Lower leg skin (tissue), 4 donors: ENCODE data around the gene PTPRT. TPM values are rescaled to one million over a fixed set of nuclear protein-coding genes. Genes with fewer than 3 reads are reported as not detected.

Source experiments
- DNase-seq, 2 donors: peaks; one replicate each; pipeline ENCODE4 v3.0.0-alpha.2; 2019; ENCODE audit warnings: low spot score in 2 of 2
- H3K4me3 ChIP-seq: fragments of 200-600 bp; sonication (generic); 2 replicates; pipeline ENCODE4 v1.5.1; 2017; ENCODE audit warnings: mild to moderate bottlenecking, low read depth; ENCODE audit not compliant: poor library complexity, severe bottlenecking
- POLR2A ChIP-seq, 2 donors: fragments of 450-650 bp; IDR thresholded peaks; one replicate each; pipeline ENCODE4 v1.6.1; 2016 to 2017; ENCODE audit warnings: antibody characterized with exemption in 2 of 2, mild to moderate bottlenecking in 1 of 2, moderate library complexity in 1 of 2
- WGBS, 2 donors: methylation state at CpG; one replicate each; pipeline ENCODE4 v1.1.5; 2018; 5-methylcytosine and 5-hydroxymethylcytosine counted together
- intact Hi-C: fragments of 100-400 bp; cut with DNase I; formaldehyde crosslinking; loops from one replicate; pipeline ENCODE4 v1.15.0; 2023; ENCODE audit warnings: low total_unique reads
- total RNA-seq, 4 donors: library from RNA; depleted of rRNA; stranded (reverse); fragments of >200 nt; gene quantifications; one replicate each; pipeline ENCODE4 v1.1.0, GENCODE V29; 2016
- TF ChIP-seq, protein P1 (sequence below), 3 donors: fragments of 450-650 bp; IDR thresholded peaks; one replicate each; pipeline ENCODE4 v1.5.1; 2016; ENCODE audit warnings: antibody characterized with exemption in 3 of 3, mild to moderate bottlenecking in 3 of 3, moderate library complexity in 2 of 3

PTPRT gene
- total RNA-seq, 4 donors from 2014 or later, result 0.34 to 1.4 (median 0.95) TPM

DNA sequence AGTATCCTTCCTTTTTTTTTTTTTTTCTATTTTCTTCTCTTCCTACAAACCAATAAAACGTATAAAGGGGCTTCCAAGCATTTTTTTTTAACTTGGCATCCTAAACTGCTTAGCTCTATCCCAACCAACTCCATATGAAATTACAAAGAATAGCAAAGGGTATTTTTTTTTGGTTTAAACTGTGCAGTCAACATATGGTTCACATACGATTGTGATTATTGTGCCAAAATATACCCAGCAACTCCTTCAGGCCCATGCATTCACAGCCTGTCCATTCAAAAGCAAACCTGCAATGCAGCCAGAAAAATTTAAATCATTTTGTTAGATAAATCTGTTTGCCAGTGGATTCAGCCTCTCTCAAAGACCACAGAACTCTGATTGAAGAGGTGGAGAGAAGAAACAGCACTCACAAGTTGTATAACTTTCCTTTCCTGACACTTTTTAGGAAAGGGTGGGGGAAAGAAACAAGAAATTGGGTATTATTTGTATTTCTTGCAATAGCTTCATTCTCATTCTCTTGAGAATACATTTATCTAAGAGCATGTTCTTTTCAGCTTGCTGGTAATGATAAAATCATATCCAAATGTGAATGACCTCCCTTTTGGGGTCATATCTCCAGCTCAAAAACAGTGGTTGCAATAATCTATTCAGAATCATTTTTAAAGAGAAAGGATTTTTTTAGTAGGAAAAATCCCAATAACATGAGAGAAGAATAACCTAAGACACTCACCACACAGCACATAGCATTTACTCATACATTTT is 870.3 kb downstream of the PTPRT start:
- 55 to 56% methylated on average over 2 of the region's 2 CpGs for WGBS, 2 donors
- no peak for DNase-seq
- H3K4me3 ChIP-seq, result no peak overlapping the region
- intact Hi-C loops, result no loop called here
- TF ChIP-seq, protein P1, sequence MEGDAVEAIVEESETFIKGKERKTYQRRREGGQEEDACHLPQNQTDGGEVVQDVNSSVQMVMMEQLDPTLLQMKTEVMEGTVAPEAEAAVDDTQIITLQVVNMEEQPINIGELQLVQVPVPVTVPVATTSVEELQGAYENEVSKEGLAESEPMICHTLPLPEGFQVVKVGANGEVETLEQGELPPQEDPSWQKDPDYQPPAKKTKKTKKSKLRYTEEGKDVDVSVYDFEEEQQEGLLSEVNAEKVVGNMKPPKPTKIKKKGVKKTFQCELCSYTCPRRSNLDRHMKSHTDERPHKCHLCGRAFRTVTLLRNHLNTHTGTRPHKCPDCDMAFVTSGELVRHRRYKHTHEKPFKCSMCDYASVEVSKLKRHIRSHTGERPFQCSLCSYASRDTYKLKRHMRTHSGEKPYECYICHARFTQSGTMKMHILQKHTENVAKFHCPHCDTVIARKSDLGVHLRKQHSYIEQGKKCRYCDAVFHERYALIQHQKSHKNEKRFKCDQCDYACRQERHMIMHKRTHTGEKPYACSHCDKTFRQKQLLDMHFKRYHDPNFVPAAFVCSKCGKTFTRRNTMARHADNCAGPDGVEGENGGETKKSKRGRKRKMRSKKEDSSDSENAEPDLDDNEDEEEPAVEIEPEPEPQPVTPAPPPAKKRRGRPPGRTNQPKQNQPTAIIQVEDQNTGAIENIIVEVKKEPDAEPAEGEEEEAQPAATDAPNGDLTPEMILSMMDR (IDR thresholded peaks at IDR 0.05), result no peak
- TF ChIP-seq POLR2A (IDR thresholded peaks at IDR 0.05), result no peak

DNA sequence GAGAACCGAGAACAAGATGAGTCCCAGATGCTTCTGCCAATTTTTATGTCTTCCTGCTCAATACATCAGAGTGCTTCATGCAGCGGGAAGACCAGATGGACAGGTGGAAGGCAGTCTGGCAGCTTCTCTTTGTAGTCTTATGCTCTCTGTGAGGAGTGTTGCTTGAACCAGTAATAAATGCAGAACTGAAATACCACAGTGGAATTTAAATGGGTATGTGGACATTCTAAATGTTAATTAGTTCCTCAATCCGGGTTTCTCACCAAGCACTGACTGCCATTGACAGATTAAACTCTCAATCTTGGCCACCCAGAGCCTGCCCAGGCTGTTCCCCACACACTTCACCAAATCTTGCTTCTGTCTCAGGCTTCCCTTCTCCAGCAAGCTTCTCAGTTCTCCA is 876.0 kb downstream of the PTPRT start:
- intact Hi-C loops, result no loop called here
- H3K4me3 ChIP-seq, result no peak overlapping the region
- DNase-seq, result no peak
- TF ChIP-seq POLR2A (IDR thresholded peaks at IDR 0.05), result no peak
- TF ChIP-seq, protein P1 (IDR thresholded peaks at IDR 0.05), result no peak
- WGBS, 2 donors, result 66 to 75% methylated on average over 3 of the region's 3 CpGs

DNA sequence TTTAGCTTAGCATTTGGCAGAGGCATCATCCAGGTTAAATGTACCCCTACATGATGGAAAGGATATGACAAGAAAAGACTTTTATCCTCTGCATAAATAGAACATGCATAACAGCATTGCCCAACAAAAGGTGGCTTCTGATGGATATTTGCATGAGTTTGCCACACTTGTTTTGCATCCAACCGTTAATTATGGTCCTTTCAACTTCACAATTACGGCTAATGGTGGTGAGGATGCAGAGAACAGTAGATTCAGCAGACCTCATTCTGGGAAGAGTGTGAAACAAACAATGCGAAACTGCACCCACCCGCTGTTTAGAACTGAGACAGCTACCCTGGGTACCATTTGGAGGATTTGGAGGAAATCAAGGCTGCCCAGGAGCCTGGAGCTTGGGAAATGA is 880.7 kb downstream of the PTPRT start:
- DNase-seq, result no peak
- TF ChIP-seq, protein P1 (IDR thresholded peaks at IDR 0.05), result no peak
- TF ChIP-seq POLR2A (IDR thresholded peaks at IDR 0.05), result no peak
- no peak overlapping the region for H3K4me3 ChIP-seq
- 70 to 80% methylated on average over 4 of the region's 4 CpGs for WGBS, 2 donors
- intact Hi-C loops, result no loop called here

DNA sequence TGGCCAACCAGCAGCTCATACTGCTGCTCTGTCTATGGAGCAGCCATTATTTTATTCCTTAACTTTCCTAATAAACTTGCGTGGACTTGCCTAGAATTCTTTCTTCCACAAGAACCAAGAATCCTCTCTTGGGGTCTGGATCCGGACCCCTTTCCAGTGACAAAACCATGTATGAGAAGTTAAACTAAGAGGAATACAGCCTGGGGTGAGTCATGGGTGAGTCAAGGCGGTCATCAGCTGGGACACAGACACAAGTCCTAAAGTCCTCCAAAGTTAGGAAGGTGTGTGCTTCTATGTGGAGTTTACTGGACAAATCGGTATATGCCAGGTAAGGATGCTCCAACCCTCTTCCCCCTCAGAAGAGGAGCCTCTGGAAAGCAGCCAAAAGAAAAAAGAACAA is 881.5 kb downstream of the PTPRT start:
- H3K4me3 ChIP-seq, result no peak overlapping the region
- 86 to 87% methylated on average over 4 of the region's 4 CpGs for WGBS, 2 donors
- TF ChIP-seq, protein P1 (IDR thresholded peaks at IDR 0.05), result no peak
- TF ChIP-seq POLR2A (IDR thresholded peaks at IDR 0.05), result no peak
- intact Hi-C loops, result no loop called here
- DNase-seq, result no peak

DNA sequence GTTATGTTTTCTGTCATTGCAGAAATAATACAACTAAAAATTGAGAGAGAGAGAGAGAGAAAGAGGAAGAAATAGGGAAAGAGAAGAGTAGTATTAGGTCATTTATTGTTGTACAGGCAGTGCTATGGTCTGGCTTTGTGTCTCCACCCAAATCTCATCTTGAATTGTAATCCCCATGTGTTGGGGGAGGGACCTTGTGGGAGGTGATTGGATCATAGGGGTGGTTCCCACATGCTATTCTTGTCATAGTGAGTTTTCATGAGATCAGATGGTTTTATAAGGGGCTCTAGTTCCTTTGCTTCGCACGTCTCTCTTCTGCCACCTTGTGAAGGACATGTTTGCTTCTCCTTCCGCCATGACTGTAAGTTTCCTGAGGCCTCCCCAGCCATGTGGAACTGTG is 894.1 kb downstream of the PTPRT start:
- no peak for DNase-seq
- WGBS, 2 donors, result 78 to 85% methylated on average over 3 of the region's 3 CpGs
- no peak overlapping the region for H3K4me3 ChIP-seq
- intact Hi-C loops, result no loop called here
- TF ChIP-seq, protein P1 (IDR thresholded peaks at IDR 0.05), result no peak
- no peak for TF ChIP-seq POLR2A (IDR thresholded peaks at IDR 0.05)

DNA sequence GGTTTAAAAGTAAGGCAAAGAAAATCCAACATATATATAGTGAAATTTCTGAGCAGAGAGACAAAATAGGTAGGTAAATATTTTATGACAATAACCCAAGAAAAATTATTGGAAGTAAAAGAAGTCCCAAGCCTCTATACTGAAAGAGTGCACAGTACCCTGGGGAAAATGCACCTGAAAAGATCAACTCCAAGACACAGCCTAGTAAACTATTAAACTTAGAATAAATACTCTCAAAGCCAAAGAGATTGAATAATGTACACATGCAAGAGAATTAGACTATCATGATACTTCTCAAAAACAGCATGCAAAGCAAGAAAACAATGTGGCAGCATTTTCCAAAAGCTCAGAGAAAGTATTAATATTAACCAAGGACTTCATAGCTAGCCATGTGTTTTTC is 894.7 kb downstream of the PTPRT start:
- no peak for DNase-seq
- TF ChIP-seq POLR2A (IDR thresholded peaks at IDR 0.05), result no peak
- no peak overlapping the region for H3K4me3 ChIP-seq
- intact Hi-C loops, result no loop called here
